ENCODE measurements around the gene SIPA1L3. TPM values are rescaled to one million over a fixed set of nuclear protein-coding genes. Genes with fewer than 3 reads are reported as not detected.

The SIPA1L3 gene
- total and polyA plus RNA-seq, 2 of the 13 experiments (the other 11 are each of a cell fraction or from before 2014, with no cell fraction given), result 5.5 to 7.7 TPM

- TF ChIP-seq, protein P1, sequence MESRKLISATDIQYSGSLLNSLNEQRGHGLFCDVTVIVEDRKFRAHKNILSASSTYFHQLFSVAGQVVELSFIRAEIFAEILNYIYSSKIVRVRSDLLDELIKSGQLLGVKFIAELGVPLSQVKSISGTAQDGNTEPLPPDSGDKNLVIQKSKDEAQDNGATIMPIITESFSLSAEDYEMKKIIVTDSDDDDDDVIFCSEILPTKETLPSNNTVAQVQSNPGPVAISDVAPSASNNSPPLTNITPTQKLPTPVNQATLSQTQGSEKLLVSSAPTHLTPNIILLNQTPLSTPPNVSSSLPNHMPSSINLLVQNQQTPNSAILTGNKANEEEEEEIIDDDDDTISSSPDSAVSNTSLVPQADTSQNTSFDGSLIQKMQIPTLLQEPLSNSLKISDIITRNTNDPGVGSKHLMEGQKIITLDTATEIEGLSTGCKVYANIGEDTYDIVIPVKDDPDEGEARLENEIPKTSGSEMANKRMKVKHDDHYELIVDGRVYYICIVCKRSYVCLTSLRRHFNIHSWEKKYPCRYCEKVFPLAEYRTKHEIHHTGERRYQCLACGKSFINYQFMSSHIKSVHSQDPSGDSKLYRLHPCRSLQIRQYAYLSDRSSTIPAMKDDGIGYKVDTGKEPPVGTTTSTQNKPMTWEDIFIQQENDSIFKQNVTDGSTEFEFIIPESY (CRISPR knock-in tag; IDR thresholded peaks at IDR 0.05), result peak; percentile 54
- TF ChIP-seq ZFX (CRISPR knock-in tag; IDR thresholded peaks at IDR 0.05; ENCODE audit: low read depth) (peak; percentile 18; the same call in 1 of the 2 replicates), ISL2 (CRISPR knock-in tag; IDR thresholded peaks at IDR 0.05) (no peak), PAXIP1 (CRISPR knock-in tag; conservative IDR thresholded peaks at IDR 0.05) (peak; percentile 63), NFATC3 (CRISPR knock-in tag; IDR thresholded peaks at IDR 0.05) (no peak), ARNTL (CRISPR knock-in tag; IDR thresholded peaks at IDR 0.05) (peak; percentile 42; the same call in 1 of the 2 replicates), MYC (CRISPR knock-in tag; IDR thresholded peaks at IDR 0.05; ENCODE audit: borderline replicate concordance) (peak; percentile 35; the same call in 1 of the 2 replicates), ZNF800 (CRISPR knock-in tag; IDR thresholded peaks at IDR 0.05) (no peak), AKAP8 (CRISPR knock-in tag; IDR thresholded peaks at IDR 0.05) (no peak)
- TF ChIP-seq, protein P2, sequence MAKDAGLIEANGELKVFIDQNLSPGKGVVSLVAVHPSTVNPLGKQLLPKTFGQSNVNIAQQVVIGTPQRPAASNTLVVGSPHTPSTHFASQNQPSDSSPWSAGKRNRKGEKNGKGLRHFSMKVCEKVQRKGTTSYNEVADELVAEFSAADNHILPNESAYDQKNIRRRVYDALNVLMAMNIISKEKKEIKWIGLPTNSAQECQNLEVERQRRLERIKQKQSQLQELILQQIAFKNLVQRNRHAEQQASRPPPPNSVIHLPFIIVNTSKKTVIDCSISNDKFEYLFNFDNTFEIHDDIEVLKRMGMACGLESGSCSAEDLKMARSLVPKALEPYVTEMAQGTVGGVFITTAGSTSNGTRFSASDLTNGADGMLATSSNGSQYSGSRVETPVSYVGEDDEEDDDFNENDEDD (CRISPR knock-in tag; IDR thresholded peaks at IDR 0.05; ENCODE audit: borderline replicate concordance), result no peak
- TF ChIP-seq, protein P3, sequence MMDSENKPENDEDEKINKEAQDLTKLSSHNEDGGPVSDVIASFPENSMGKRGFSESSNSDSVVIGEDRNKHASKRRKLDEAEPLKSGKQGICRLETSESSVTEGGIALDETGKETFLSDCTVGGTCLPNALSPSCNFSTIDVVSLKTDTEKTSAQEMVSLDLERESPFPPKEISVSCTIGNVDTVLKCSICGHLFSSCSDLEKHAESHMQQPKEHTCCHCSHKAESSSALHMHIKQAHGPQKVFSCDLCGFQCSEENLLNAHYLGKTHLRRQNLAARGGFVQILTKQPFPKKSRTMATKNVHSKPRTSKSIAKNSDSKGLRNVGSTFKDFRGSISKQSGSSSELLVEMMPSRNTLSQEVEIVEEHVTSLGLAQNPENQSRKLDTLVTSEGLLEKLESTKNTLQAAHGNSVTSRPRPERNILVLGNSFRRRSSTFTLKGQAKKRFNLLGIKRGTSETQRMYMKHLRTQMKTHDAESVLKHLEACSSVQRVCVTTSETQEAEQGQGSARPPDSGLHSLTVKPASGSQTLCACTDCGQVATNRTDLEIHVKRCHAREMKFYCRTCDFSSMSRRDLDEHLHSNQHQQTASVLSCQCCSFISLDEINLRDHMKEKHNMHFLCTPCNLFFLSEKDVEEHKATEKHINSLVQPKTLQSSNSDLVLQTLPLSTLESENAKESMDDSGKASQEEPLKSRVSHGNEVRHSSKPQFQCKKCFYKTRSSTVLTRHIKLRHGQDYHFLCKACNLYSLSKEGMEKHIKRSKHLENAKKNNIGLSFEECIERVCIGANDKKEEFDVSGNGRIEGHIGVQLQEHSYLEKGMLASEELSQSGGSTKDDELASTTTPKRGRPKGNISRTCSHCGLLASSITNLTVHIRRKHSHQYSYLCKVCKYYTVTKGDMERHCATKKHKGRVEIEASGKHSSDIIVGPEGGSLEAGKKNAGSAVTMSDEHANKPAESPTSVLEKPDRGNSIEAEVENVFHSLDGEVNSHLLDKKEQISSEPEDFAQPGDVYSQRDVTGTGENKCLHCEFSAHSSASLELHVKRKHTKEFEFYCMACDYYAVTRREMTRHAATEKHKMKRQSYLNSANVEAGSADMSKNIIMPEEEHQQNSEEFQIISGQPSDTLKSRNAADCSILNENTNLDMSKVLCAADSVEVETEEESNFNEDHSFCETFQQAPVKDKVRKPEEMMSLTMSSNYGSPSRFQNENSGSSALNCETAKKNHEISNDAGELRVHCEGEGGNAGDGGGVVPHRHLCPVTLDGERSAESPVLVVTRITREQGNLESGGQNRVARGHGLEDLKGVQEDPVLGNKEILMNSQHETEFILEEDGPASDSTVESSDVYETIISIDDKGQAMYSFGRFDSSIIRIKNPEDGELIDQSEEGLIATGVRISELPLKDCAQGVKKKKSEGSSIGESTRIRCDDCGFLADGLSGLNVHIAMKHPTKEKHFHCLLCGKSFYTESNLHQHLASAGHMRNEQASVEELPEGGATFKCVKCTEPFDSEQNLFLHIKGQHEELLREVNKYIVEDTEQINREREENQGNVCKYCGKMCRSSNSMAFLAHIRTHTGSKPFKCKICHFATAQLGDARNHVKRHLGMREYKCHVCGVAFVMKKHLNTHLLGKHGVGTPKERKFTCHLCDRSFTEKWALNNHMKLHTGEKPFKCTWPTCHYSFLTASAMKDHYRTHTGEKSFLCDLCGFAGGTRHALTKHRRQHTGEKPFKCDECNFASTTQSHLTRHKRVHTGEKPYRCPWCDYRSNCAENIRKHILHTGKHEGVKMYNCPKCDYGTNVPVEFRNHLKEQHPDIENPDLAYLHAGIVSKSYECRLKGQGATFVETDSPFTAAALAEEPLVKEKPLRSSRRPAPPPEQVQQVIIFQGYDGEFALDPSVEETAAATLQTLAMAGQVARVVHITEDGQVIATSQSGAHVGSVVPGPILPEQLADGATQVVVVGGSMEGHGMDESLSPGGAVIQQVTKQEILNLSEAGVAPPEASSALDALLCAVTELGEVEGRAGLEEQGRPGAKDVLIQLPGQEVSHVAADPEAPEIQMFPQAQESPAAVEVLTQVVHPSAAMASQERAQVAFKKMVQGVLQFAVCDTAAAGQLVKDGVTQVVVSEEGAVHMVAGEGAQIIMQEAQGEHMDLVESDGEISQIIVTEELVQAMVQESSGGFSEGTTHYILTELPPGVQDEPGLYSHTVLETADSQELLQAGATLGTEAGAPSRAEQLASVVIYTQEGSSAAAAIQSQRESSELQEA (CRISPR knock-in tag; IDR thresholded peaks at IDR 0.05; ENCODE audit: not compliant biosample characterization), result no peak
Measured at GRCh38 chr19:38006361-38007045, 99.5 kb downstream of the SIPA1L3 start (continued).
